CD14-positive monocyte (primary cell): Measurements from ENCODE around the gene ALPK3. TPM values are rescaled to one million over a fixed set of nuclear protein-coding genes. Genes with fewer than 3 reads are reported as not detected.

ENCODE experiments used
- DNase-seq, 3 donors: peaks; one replicate each; pipeline ENCODE4 v3.0.0-alpha.2; 2011 to 2022
- H2AFZ ChIP-seq: 2 replicates; pipeline ENCODE4 v1.6.0; 2012; ENCODE audit warnings: mild to moderate bottlenecking, low read depth, low read length, inconsistent platforms; ENCODE audit not compliant: insufficient read depth, poor library complexity, severe bottlenecking
- H3K27ac ChIP-seq, 2 donors: 1 replicate in 1 of 2; 2 replicates in 1 of 2; pipeline ENCODE4 v1.5.1; 2012 to 2013; ENCODE audit warnings: low read length in 2 of 2, control low read depth in 1 of 2, inconsistent platforms in 1 of 2, low read depth in 1 of 2, mild to moderate bottlenecking in 1 of 2
- H3K27me3 ChIP-seq, 2 donors: one replicate each; pipeline versions ENCODE4 v1.6.0 to v1.6.1; 2011 to 2013; ENCODE audit warnings: low read length in 2 of 2; ENCODE audit not compliant: control insufficient read depth in 2 of 2, insufficient read depth in 2 of 2
- H3K36me3 ChIP-seq, 2 donors: replicated peaks in 1 of 2; 1 replicate in 1 of 2; 2 replicates in 1 of 2; pipeline versions ENCODE4 v1.5.1 to v1.6.1; 2012 to 2013; ENCODE audit warnings: low read length in 2 of 2, control low read depth in 1 of 2, inconsistent platforms in 1 of 2, mild to moderate bottlenecking in 1 of 2; ENCODE audit not compliant: insufficient read depth in 2 of 2, control insufficient read depth in 1 of 2
- H3K4me1 ChIP-seq, 2 donors: 1 replicate in 1 of 2; 2 replicates in 1 of 2; pipeline versions ENCODE4 v1.5.1 to v1.6.1; 2012 to 2013; ENCODE audit warnings: low read length in 2 of 2, control low read depth in 1 of 2, inconsistent platforms in 1 of 2, mild to moderate bottlenecking in 1 of 2, moderate library complexity in 1 of 2; ENCODE audit not compliant: insufficient read depth in 2 of 2, control insufficient read depth in 1 of 2
- H3K4me2 ChIP-seq: replicated peaks from 2 replicates; pipeline ENCODE3; 2012; ENCODE audit warnings: low read length, moderate library complexity, mild to moderate bottlenecking; ENCODE audit not compliant: poor library complexity, severe bottlenecking; ENCODE audit errors: extremely low read depth
- H3K4me3 ChIP-seq, 3 experiments: fragments of 200-600 bp in 1 of 3; sonication (generic) in 1 of 3; replicated peaks in 1 of 3; 1 replicate in 2 of 3; 2 replicates in 1 of 3; pipeline ENCODE4 v1.5.1; 2011 to 2013; ENCODE audit warnings: low read length in 3 of 3, mild to moderate bottlenecking in 3 of 3, control low read depth in 2 of 3, low read depth in 2 of 3, inconsistent platforms in 1 of 3, moderate library complexity in 1 of 3
- H3K79me2 ChIP-seq: 2 replicates; pipeline ENCODE4 v1.6.0; 2012; ENCODE audit warnings: mild to moderate bottlenecking, control low read depth, inconsistent platforms, low read length, moderate library complexity; ENCODE audit not compliant: insufficient read depth
- H3K9ac ChIP-seq: 2 replicates; pipeline ENCODE4 v1.6.0; 2017; ENCODE audit warnings: low read length, mild to moderate bottlenecking; ENCODE audit not compliant: insufficient read depth, poor library complexity, severe bottlenecking
- H3K9me3 ChIP-seq, 2 donors: replicated peaks in 1 of 2; 1 replicate in 1 of 2; 2 replicates in 1 of 2; pipeline versions ENCODE4 v1.5.1 to v1.6.1; 2012 to 2013; ENCODE audit warnings: low read length in 2 of 2, control low read depth in 1 of 2; ENCODE audit not compliant: control insufficient read depth in 1 of 2, insufficient read depth in 1 of 2
- H4K20me1 ChIP-seq: 2 replicates; pipeline ENCODE4 v1.6.0; 2012; ENCODE audit warnings: mild to moderate bottlenecking, low read length, control low read depth, moderate library complexity; ENCODE audit not compliant: insufficient read depth
- H3K27ac Mint-ChIP-seq, 7 donors: one replicate each; pipeline ENCODE4 v1.8.0; 2020; ENCODE audit warnings: mild to moderate bottlenecking in 7 of 7, mixed read lengths in 7 of 7, moderate library complexity in 6 of 7, inconsistent platforms in 2 of 7
- H3K27me3 Mint-ChIP-seq, 3 donors: one replicate each; pipeline ENCODE4 v1.8.0; 2021 to 2022; ENCODE audit warnings: low read depth in 3 of 3, mild to moderate bottlenecking in 3 of 3, mixed read lengths in 3 of 3, moderate library complexity in 3 of 3, inconsistent platforms in 1 of 3
- H3K36me3 Mint-ChIP-seq, 2 donors: one replicate each; pipeline ENCODE4 v1.8.0; 2020; ENCODE audit warnings: mixed read lengths in 2 of 2, inconsistent platforms in 1 of 2, mild to moderate bottlenecking in 1 of 2
- H3K4me1 Mint-ChIP-seq: one replicate; pipeline ENCODE4 v1.8.0; 2020; ENCODE audit warnings: mild to moderate bottlenecking, mixed read lengths
- H3K4me3 Mint-ChIP-seq, 2 donors: one replicate each; pipeline ENCODE4 v1.8.0; 2020; ENCODE audit warnings: mild to moderate bottlenecking in 2 of 2, mixed read lengths in 2 of 2, moderate library complexity in 1 of 2
- H3K9me3 Mint-ChIP-seq, 7 donors: one replicate each; pipeline ENCODE4 v1.8.0; 2020 to 2022; ENCODE audit warnings: mixed read lengths in 7 of 7, mild to moderate bottlenecking in 6 of 7, moderate library complexity in 6 of 7, inconsistent platforms in 2 of 7
- CTCF ChIP-seq: fragments of 200-600 bp; IDR thresholded peaks from one replicate; pipeline ENCODE4 v1.8.0; 2022; ENCODE audit warnings: antibody characterized with exemption, mild to moderate bottlenecking
- WGBS: methylation state at CpG from one replicate; pipeline ENCODE4 v1.1.5; 2013; ENCODE audit warnings: missing lambda C conversion rate; ENCODE audit not compliant: insufficient coverage; 5-methylcytosine and 5-hydroxymethylcytosine counted together
- intact Hi-C, 2 donors: fragments of 100-400 bp; cut with micrococcal nuclease; formaldehyde crosslinking; loops; one replicate each; pipeline versions ENCODE4 v1.15.0 to v1.15.1; 2023
- polyA plus RNA-seq, 3 donors: library from polyadenylated mRNA; depleted of rRNA in 1 of 3; unstranded in 2 of 3; stranded (reverse) in 1 of 3; fragments of 300-500 nt in 2 of 3; fragments of >200 nt in 1 of 3; fragmentation: Illumina TruSeq in 2 of 3; gene quantifications; 1 replicate in 2 of 3; 2 replicates in 1 of 3; pipeline ENCODE4 v1.2.3, GENCODE V29; 2012 to 2021

The ALPK3 gene
- polyA plus RNA-seq, 3 donors: 0.02 to 0.12 TPM; not detected in 1

- WGBS: 88% methylated on average over 1 of the region's 1 CpG
- no peak overlapping the region for H3K9ac ChIP-seq
- no peak overlapping the region for H3K4me3 ChIP-seq
- no peak for TF ChIP-seq CTCF
- H3K9me3 Mint-ChIP-seq: peaks cover 8 to 23% (median 18%) of the 10 kb centered on the region in 7 donors
- no peak overlapping the region for H3K27ac ChIP-seq
- H2AFZ ChIP-seq: no peak overlapping the region
- no peaks in the 10 kb centered on the region for H3K79me2 ChIP-seq
- H3K36me3 ChIP-seq: no peaks in the 10 kb centered on the region
- peaks cover 14 to 17% of the 10 kb centered on the region in 2 donors for H3K9me3 ChIP-seq
- H3K4me1 ChIP-seq: no peaks in the 10 kb centered on the region
- peaks cover 2 to 3% (median 3%) of the 10 kb centered on the region in 3 donors for H3K27me3 Mint-ChIP-seq
- no peak overlapping the region for H3K27ac Mint-ChIP-seq
- DNase-seq: no peak
- H3K27me3 ChIP-seq: no peaks in the 10 kb centered on the region
- no peaks in the 10 kb centered on the region for H4K20me1 ChIP-seq
- H3K4me3 Mint-ChIP-seq: no peak overlapping the region
- intact Hi-C loops: loop anchor here in 1 of 2 donors (2.0 kb wide), 1 partner anchor 58 kb away; no protein-coding TSS in a partner anchor
- H3K4me1 Mint-ChIP-seq: no peaks in the 10 kb centered on the region
- no peak overlapping the region for H3K4me2 ChIP-seq
- H3K36me3 Mint-ChIP-seq: no peaks in the 10 kb centered on the region
Measured at GRCh38 chr15:84842781-84843180, 25.6 kb downstream of the ALPK3 start.

- Histone ChIP-seq H3K9me3 (peaks cover 15 to 18% of the 10 kb centered on the region in 2 donors), H3K36me3 (no peaks in the 10 kb centered on the region), H3K9ac (no peak overlapping the region), H3K79me2 (no peaks in the 10 kb centered on the region), H3K27ac (no peak overlapping the region), H3K27me3 (no peaks in the 10 kb centered on the region), H4K20me1 (no peaks in the 10 kb centered on the region), H2AFZ (no peak overlapping the region), H3K4me1 (no peaks in the 10 kb centered on the region), H3K4me3 (no peak overlapping the region), H3K4me2 (no peak overlapping the region)
- Mint-ChIP-seq H3K4me3 (no peak overlapping the region), H3K4me1 (no peaks in the 10 kb centered on the region), H3K27me3 (peaks cover 2 to 3% (median 2%) of the 10 kb centered on the region in 3 donors), H3K27ac (no peak overlapping the region), H3K36me3 (no peaks in the 10 kb centered on the region), H3K9me3 (peaks cover 8 to 29% (median 20%) of the 10 kb centered on the region in 7 donors)
- WGBS: 100% methylated on average over 1 of the region's 2 CpGs
- TF ChIP-seq CTCF: no peak
- intact Hi-C loops: no loop called here
- no peak for DNase-seq
Measured at GRCh38 chr15:84844964-84845363, 27.8 kb downstream of the ALPK3 start.
